Measurements from ENCODE around the gene PCDHGA3.

PCDHGA3 gene

DNA sequence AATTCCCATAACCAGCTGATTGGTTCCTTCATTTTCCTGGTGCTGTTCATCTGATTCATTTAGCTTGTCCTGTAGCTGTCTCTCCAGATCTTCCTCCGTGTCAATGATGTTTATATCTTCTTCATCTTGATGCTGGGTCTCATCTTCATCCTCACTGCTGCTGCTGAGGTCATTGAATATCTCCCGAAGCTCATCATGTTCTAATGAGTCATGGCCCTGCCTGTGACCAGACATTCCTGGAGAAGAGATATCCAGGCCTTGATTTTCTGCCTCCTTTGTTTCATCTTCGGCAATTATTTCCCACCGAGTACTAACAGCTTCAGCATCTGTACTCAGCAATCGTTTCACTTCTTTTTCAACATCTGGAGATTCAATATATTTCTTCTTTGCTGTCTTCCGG lies 24.4 kb upstream of the PCDHGA3 start:
- peaks cover 12 to 15% of the 10 kb centered on the region in 2 experiments for H3K4me1 ChIP-seq (ENCODE audit: control insufficient read depth in 1 of 2, insufficient read depth in 1 of 2, low read depth in 1 of 2, low read length in 1 of 2)

DNA sequence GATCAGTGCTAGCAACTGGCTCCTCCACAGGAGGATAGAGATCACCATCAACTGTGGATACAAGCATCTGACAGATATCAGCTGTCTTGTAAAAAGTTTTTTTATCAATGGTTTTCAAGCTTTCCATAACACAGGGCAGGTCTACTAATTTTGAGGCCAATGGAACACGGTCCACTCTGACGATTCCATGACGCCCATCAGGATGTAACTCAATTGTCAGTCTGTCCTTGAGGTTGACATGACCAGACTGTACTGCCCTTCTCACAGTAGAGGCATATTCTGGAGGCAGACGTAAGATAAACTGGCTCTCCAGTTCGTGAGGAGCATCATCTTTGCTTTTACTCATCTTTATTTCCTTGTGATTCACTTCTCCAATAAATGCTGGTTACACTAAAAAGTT lies 23.9 kb upstream of the PCDHGA3 start:
- Histone ChIP-seq H3K36me3 (no peaks in the 10 kb centered on the region), H3K27me3 (peaks cover 8% of the 10 kb centered on the region), H3K4me1 (ENCODE audit: control insufficient read depth in 1 of 2, insufficient read depth in 1 of 2, low read depth in 1 of 2, low read length in 1 of 2) (peaks cover 12 to 15% of the 10 kb centered on the region in 2 experiments), H3K4me3 (ENCODE audit: low read depth in 1 of 2, low read length in 1 of 2) (peak overlapping the region; percentile 81), H3K9me3 (peaks cover 38% of the 10 kb centered on the region), H3K27ac (peak overlapping the region; percentile 95)
- TF ChIP-seq, protein P1, sequence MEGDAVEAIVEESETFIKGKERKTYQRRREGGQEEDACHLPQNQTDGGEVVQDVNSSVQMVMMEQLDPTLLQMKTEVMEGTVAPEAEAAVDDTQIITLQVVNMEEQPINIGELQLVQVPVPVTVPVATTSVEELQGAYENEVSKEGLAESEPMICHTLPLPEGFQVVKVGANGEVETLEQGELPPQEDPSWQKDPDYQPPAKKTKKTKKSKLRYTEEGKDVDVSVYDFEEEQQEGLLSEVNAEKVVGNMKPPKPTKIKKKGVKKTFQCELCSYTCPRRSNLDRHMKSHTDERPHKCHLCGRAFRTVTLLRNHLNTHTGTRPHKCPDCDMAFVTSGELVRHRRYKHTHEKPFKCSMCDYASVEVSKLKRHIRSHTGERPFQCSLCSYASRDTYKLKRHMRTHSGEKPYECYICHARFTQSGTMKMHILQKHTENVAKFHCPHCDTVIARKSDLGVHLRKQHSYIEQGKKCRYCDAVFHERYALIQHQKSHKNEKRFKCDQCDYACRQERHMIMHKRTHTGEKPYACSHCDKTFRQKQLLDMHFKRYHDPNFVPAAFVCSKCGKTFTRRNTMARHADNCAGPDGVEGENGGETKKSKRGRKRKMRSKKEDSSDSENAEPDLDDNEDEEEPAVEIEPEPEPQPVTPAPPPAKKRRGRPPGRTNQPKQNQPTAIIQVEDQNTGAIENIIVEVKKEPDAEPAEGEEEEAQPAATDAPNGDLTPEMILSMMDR (IDR thresholded peaks at IDR 0.05), result no peak

More for the DNA sequence above, 24.4 kb upstream of the PCDHGA3 start:
- TF ChIP-seq, protein P1 (IDR thresholded peaks at IDR 0.05), result no peak
- Histone ChIP-seq H3K9me3 (peaks cover 38% of the 10 kb centered on the region), H3K27ac (no peak overlapping the region), H3K4me3 (ENCODE audit: low read depth in 1 of 2, low read length in 1 of 2) (peak overlapping the region; percentile 81), H3K36me3 (no peaks in the 10 kb centered on the region), H3K27me3 (peaks cover 4% of the 10 kb centered on the region)

DNA sequence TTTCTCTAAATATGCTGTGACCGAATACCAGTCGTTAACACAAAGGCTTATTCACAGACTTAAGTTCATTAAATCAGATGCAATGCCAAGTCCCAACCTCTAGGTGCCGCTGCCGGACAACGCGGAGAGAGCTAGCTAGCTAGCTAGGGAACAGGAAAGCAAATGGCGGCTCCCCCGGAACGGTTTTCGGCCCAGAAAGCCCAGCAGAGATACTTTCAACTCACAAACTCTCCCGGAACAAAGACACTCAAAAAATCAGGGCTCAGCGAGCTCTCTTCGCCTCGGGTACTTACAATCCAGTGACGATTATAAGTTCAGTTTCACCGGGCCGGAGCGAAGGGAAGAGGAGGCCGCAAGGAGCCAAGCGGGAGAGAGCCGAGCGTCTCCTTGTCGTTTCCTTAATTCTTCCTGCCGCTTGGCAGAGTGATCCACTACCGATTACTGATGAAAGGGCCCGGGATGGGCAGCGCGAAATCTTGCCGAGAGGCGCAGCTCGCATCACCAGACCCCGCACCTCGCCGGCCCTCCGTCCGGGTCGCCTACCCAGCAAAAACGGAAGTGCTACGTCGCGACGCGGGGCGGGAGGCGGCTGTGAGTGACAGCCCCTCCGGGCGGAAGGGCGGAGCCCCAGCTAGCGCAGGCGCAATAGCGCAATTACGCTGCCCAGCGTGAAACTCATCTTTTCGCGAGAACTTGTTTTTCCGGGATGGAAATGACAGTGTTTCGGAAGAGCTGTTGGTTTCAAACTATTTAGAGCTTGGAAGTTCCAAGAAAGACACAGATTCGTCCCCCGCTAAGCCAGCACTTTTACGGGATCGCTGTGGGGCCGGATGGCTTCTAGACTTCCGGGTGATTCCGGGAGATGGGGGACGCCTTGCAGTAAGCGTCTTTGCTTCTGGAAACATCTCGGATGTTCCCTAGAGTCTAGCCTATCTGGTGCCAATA lies 23.1 kb upstream of the PCDHGA3 start, which contains the start of gene TAF7:
TSS of gene TAF7 (minus strand) at position 560 of the 945 bp plus-strand sequence. CDS start 740 bp downstream, outside the sequence.
- TF ChIP-seq, protein P1 (IDR thresholded peaks at IDR 0.05), result peak; percentile 91
- no peaks in the 10 kb centered on the region for H3K36me3 ChIP-seq
- H3K27me3 ChIP-seq, result peaks cover 16% of the 10 kb centered on the region
- peak within 1 kb of the TSS; percentile 81 for H3K4me3 ChIP-seq (ENCODE audit: low read depth in 1 of 2, low read length in 1 of 2)
- peak within 1 kb of the TSS; percentile 95 for H3K27ac ChIP-seq
- peaks cover 33% of the 10 kb centered on the region for H3K9me3 ChIP-seq
- peaks cover 12 to 15% of the 10 kb centered on the region in 2 experiments for H3K4me1 ChIP-seq (ENCODE audit: control insufficient read depth in 1 of 2, insufficient read depth in 1 of 2, low read depth in 1 of 2, low read length in 1 of 2)

DNA sequence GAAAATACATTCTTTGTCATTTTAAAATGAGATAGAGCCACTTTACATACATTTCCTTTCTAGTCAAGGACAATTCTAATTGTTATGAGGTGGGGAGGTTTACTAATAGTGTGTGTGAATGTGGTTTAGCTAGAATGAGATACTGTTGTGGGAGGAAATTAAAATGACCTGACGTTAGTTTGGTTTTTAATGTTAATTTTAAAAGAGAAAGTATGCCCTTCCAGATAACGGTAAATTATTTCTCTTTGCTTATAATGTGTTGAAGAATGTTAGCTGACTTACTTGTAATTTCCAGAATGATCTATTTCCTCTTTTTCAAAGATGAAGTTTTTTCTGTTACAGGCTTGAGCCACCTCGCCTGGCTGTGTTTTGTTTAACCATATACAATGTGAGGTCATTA lies 21.4 kb upstream of the PCDHGA3 start:
- H3K27ac ChIP-seq, result no peak overlapping the region
- no peaks in the 10 kb centered on the region for H3K36me3 ChIP-seq
- peaks cover 34% of the 10 kb centered on the region for H3K27me3 ChIP-seq
- peaks cover 32% of the 10 kb centered on the region for H3K9me3 ChIP-seq
- TF ChIP-seq, protein P1 (IDR thresholded peaks at IDR 0.05), result no peak
- no peak overlapping the region for H3K4me3 ChIP-seq (ENCODE audit: low read depth in 1 of 2, low read length in 1 of 2)
- peaks cover 12 to 15% of the 10 kb centered on the region in 2 experiments for H3K4me1 ChIP-seq (ENCODE audit: control insufficient read depth in 1 of 2, insufficient read depth in 1 of 2, low read depth in 1 of 2, low read length in 1 of 2)

DNA sequence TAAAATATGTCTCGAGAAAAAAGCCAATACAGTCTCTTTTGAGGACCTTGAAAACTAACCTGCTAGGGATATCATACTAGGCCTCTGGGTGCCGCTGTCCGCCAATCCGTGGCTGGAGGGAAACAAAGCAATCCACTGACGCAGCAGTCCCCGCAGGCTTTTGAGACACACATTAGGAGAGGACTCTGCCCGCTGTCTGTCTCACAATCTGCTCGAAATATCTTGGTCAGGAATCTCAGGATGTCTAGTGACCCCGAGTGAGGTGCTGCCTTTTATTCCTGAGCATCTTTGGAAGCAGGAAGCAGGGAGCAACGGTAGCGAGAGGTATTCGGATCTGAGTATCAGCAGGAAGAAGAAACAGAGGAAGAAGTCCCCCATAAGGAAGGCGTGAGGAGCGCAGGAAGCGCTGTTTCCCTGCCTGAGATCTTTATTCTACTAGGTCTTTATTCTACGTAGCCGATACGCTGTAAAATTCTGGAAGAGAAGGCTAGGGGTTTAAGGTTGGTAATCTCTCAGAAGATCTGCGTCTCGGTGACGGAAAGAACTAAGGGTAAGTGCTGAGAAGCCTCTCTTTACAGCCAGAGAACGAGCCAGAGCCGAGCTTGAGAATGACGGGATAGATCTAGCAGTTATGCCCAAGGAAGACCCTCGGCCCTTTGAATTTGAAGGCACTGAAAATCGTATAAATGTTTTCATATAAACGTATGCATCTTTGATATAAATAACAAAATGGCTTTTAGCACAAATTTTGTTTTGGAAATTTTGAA lies 17.4 kb upstream of the PCDHGA3 start:
- Histone ChIP-seq H3K4me3 (ENCODE audit: low read depth in 1 of 2, low read length in 1 of 2) (peak overlapping the region in 1 of 2 experiments; percentile 23), H3K4me1 (ENCODE audit: control insufficient read depth in 1 of 2, insufficient read depth in 1 of 2, low read depth in 1 of 2, low read length in 1 of 2) (peaks cover under 1 to 2% of the 10 kb centered on the region in 2 experiments), H3K9me3 (peaks cover 20% of the 10 kb centered on the region), H3K27me3 (peaks cover 74% of the 10 kb centered on the region), H3K36me3 (no peaks in the 10 kb centered on the region), H3K27ac (no peak overlapping the region)
- TF ChIP-seq, protein P1 (IDR thresholded peaks at IDR 0.05), result no peak

Data from neutrophil (primary cell).